RWPE2 (cell line): ENCODE measurements around the gene GOLIM4.

Source experiments
- ATAC-seq: fragments of 200-7000 bp; cut with Tn5 transposase; 3 replicates; pipeline ENCODE4 v1.9.1; 2021; ENCODE audit warnings: low read depth
- DNase-seq: peaks from one replicate; pipeline ENCODE4 v3.0.0-alpha.2; 2020; ENCODE audit warnings: low spot score
- H3K27ac ChIP-seq: fragments of 450-650 bp; 2 replicates; pipeline ENCODE4 v1.5.1; 2017; ENCODE audit warnings: mild to moderate bottlenecking; ENCODE audit not compliant: poor library complexity, severe bottlenecking
- H3K27me3 ChIP-seq: fragments of 250-450 bp; sonication (Bioruptor Pico); 2 replicates; pipeline ENCODE4 v1.5.1; 2021; ENCODE audit warnings: mild to moderate bottlenecking, moderate library complexity; ENCODE audit not compliant: insufficient read depth, poor library complexity, severe bottlenecking
- H3K36me3 ChIP-seq: fragments of 250-450 bp; sonication (Bioruptor Pico); 2 replicates; pipeline ENCODE4 v1.5.1; 2020; ENCODE audit warnings: low read depth, mild to moderate bottlenecking, moderate library complexity
- H3K4me1 ChIP-seq: fragments of 250-450 bp; sonication (Bioruptor Pico); 2 replicates; pipeline ENCODE4 v1.5.1; 2021; ENCODE audit warnings: mild to moderate bottlenecking, moderate library complexity; ENCODE audit not compliant: insufficient read depth, poor library complexity, severe bottlenecking
- H3K4me3 ChIP-seq: fragments of 250-450 bp; sonication (Bioruptor Pico); 2 replicates; pipeline ENCODE4 v1.5.1; 2021; ENCODE audit warnings: mild to moderate bottlenecking, moderate library complexity; ENCODE audit not compliant: severe bottlenecking
- H3K9me3 ChIP-seq: fragments of 250-450 bp; sonication (Bioruptor Pico); 2 replicates; pipeline ENCODE4 v1.5.1; 2021; ENCODE audit warnings: mild to moderate bottlenecking, moderate library complexity; ENCODE audit not compliant: severe bottlenecking
- CTCF ChIP-seq: fragments of 450-650 bp; IDR thresholded peaks from one replicate; pipeline ENCODE4 v1.5.1; 2017; ENCODE audit warnings: mild to moderate bottlenecking, moderate library complexity; ENCODE audit not compliant: poor library complexity, severe bottlenecking

Gene GOLIM4, protein sequence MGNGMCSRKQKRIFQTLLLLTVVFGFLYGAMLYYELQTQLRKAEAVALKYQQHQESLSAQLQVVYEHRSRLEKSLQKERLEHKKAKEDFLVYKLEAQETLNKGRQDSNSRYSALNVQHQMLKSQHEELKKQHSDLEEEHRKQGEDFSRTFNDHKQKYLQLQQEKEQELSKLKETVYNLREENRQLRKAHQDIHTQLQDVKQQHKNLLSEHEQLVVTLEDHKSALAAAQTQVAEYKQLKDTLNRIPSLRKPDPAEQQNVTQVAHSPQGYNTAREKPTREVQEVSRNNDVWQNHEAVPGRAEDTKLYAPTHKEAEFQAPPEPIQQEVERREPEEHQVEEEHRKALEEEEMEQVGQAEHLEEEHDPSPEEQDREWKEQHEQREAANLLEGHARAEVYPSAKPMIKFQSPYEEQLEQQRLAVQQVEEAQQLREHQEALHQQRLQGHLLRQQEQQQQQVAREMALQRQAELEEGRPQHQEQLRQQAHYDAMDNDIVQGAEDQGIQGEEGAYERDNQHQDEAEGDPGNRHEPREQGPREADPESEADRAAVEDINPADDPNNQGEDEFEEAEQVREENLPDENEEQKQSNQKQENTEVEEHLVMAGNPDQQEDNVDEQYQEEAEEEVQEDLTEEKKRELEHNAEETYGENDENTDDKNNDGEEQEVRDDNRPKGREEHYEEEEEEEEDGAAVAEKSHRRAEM

GRCh38 chr3:168095611-168096209 is at the start of gene GOLIM4:
TSS of gene GOLIM4 (minus strand) at chr3:168095924. CDS start at chr3:168095285, 639 bp downstream.
- Histone ChIP-seq H3K27me3 (no peaks in the 10 kb centered on the region), H3K36me3 (no peaks in the 10 kb centered on the region; the same call in 1 of the 2 replicates), H3K4me1 (peaks cover 12% of the 10 kb centered on the region), H3K9me3 (no peaks in the 10 kb centered on the region), H3K27ac (peak within 1 kb of the TSS; percentile 85), H3K4me3 (peak within 1 kb of the TSS; percentile 67)
- DNase-seq = peak; percentile 96
- peak; percentile 93 for ATAC-seq
- no peak for TF ChIP-seq CTCF

DNA sequence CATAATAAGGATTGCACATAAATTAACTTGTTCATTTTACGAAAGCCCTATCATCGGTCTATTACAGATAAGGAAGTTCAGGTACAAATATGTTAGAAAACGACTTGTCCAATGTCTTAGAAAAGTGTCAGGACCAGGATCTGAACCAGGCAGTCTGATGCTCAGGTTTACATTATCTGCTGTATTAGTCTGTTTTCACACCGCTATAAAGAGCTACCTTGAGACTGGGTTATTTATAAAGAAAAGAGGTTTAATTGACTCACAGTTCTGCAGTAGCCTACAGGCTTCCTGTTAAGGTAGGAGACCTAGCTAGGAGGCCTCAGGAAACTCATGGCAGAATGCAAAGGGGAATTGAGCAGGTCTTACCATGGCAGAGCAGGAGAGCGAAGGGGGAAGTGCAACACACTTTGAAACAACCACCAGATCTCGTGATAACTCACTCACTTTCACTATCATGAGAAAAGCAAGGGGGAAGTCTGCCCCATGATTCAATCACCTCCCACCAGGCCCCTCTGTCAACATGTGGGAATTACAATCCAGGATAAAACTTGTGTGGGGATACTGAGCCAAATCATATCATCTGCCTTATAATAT is 45.8 kb upstream of the GOLIM4 start:
- no peaks in the 10 kb centered on the region for H3K36me3 ChIP-seq
- no peak for TF ChIP-seq CTCF
- no peaks in the 10 kb centered on the region for H3K27me3 ChIP-seq
- no peak for DNase-seq
- no peak overlapping the region for H3K27ac ChIP-seq
- ATAC-seq = no peak
- no peaks in the 10 kb centered on the region for H3K9me3 ChIP-seq
- H3K4me3 ChIP-seq = no peak overlapping the region
- no peaks in the 10 kb centered on the region for H3K4me1 ChIP-seq

GRCh38 chr3:168139947-168140346 is 44.2 kb upstream of the GOLIM4 start:
- TF ChIP-seq CTCF = no peak
- H3K4me1 ChIP-seq = no peaks in the 10 kb centered on the region
- ATAC-seq = 0 out of 3 replicates have a peak, but pooled peaks have one; percentile 25
- DNase-seq = no peak
- H3K27me3 ChIP-seq = no peaks in the 10 kb centered on the region
- H3K27ac ChIP-seq = no peak overlapping the region
- no peak overlapping the region for H3K4me3 ChIP-seq
- no peaks in the 10 kb centered on the region for H3K36me3 ChIP-seq
- H3K9me3 ChIP-seq = no peaks in the 10 kb centered on the region

DNA sequence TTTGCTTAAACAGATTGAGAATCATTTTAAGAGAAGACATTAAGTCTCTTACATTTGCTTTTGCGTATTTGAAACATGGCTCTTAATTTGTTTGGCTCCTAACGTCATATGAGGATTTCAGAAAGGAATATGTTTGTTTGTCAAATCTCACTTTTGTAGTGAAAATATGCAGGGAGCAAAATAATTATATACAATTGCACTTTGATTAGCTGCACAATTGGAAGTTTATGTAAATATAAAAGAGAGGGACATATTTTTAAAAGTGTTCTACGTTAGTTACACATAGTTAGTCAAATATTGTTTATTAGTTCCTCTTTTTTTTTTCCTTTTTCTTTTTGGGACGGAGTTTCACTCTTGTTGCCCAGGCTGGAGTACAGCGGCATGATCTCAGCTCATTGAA is 42.7 kb upstream of the GOLIM4 start:
- H3K4me1 ChIP-seq = no peaks in the 10 kb centered on the region
- ATAC-seq (no peak), DNase-seq (no peak)
- H3K27me3 ChIP-seq = no peaks in the 10 kb centered on the region
- no peaks in the 10 kb centered on the region for H3K36me3 ChIP-seq
- no peak overlapping the region for H3K4me3 ChIP-seq
- no peaks in the 10 kb centered on the region for H3K9me3 ChIP-seq
- TF ChIP-seq CTCF = no peak
- no peak overlapping the region for H3K27ac ChIP-seq
